Skin epidermis (tissue), 12 donors: Measurements from ENCODE around the gene PPM1D.
A peak's percentile ranks its signal among the peaks of the same experiment; 100 is the strongest.

ENCODE experiments used
- H3K27ac ChIP-seq, 21 experiments: fragments of 200-600 bp; sonication (generic) in 11 of 21; one replicate each; pipeline ENCODE4 v1.5.0; 2020; ENCODE audit warnings: mild to moderate bottlenecking in 3 of 21, inconsistent platforms in 2 of 21, moderate library complexity in 2 of 21
- H3K4me3 ChIP-seq, 7 experiments: fragments of 200-600 bp; sonication (generic) in 2 of 7; one replicate each; pipeline ENCODE4 v1.5.0; 2020; ENCODE audit warnings: inconsistent platforms in 2 of 7, mild to moderate bottlenecking in 2 of 7, moderate library complexity in 1 of 7

PPM1D gene

GRCh38 chr17:60615108-60615507 lies 15.1 kb downstream of the PPM1D start:
- no peak overlapping the region for H3K27ac ChIP-seq
- H3K4me3 ChIP-seq, result no peak overlapping the region

- no peak overlapping the region for H3K27ac ChIP-seq
Observed at GRCh38 chr17:60615840-60616239, 15.8 kb downstream of the PPM1D start.

GRCh38 chr17:60618080-60618479 lies 18.1 kb downstream of the PPM1D start:
- Histone ChIP-seq H3K27ac (no peak overlapping the region), H3K4me3 (no peak overlapping the region)

More at GRCh38 chr17:60615840-60616239, 15.8 kb downstream of the PPM1D start:
- H3K4me3 ChIP-seq, result no peak overlapping the region

GRCh38 chr17:60618854-60619526 lies 19.0 kb downstream of the PPM1D start:
- Histone ChIP-seq H3K4me3 (no peak overlapping the region), H3K27ac (no peak overlapping the region)

- H3K27ac ChIP-seq, result no peak overlapping the region
Observed at GRCh38 chr17:60622961-60623360, 23.0 kb downstream of the PPM1D start.

GRCh38 chr17:60623415-60623814 lies 23.4 kb downstream of the PPM1D start:
- Histone ChIP-seq H3K27ac (no peak overlapping the region), H3K4me3 (no peak overlapping the region)

More at GRCh38 chr17:60622961-60623360, 23.0 kb downstream of the PPM1D start:
- H3K4me3 ChIP-seq, result no peak overlapping the region

GRCh38 chr17:60627124-60627523 lies 27.1 kb downstream of the PPM1D start:
- no peak overlapping the region for H3K27ac ChIP-seq
- no peak overlapping the region for H3K4me3 ChIP-seq

GRCh38 chr17:60628252-60628889 lies 28.4 kb downstream of the PPM1D start:
- H3K4me3 ChIP-seq, result no peak overlapping the region
- no peak overlapping the region for H3K27ac ChIP-seq

GRCh38 chr17:60629120-60629519 lies 29.1 kb downstream of the PPM1D start:
- Histone ChIP-seq H3K27ac (no peak overlapping the region), H3K4me3 (no peak overlapping the region)

- Histone ChIP-seq H3K4me3 (no peak overlapping the region), H3K27ac (no peak overlapping the region)
Observed at GRCh38 chr17:60630352-60630751, 30.4 kb downstream of the PPM1D start.

- H3K27ac ChIP-seq, result no peak overlapping the region
- H3K4me3 ChIP-seq, result no peak overlapping the region
Observed at GRCh38 chr17:60631119-60631518, 31.1 kb downstream of the PPM1D start.

GRCh38 chr17:60637683-60638082 lies 37.7 kb downstream of the PPM1D start:
- H3K4me3 ChIP-seq, result no peak overlapping the region
- H3K27ac ChIP-seq, result no peak overlapping the region

GRCh38 chr17:60639019-60639330 lies 39.0 kb downstream of the PPM1D start:
- no peak overlapping the region for H3K4me3 ChIP-seq
- H3K27ac ChIP-seq, result no peak overlapping the region

- H3K4me3 ChIP-seq, result no peak overlapping the region
- H3K27ac ChIP-seq, result no peak overlapping the region
Observed at GRCh38 chr17:60640503-60640902, 40.5 kb downstream of the PPM1D start.

- H3K27ac ChIP-seq, result no peak overlapping the region
- H3K4me3 ChIP-seq, result no peak overlapping the region
Observed at GRCh38 chr17:60641126-60641525, 41.1 kb downstream of the PPM1D start.

- peak overlapping the region in 1 of 21 experiments; percentile 21 for H3K27ac ChIP-seq
- no peak overlapping the region for H3K4me3 ChIP-seq
Observed at GRCh38 chr17:60641810-60642220, 41.8 kb downstream of the PPM1D start.

- H3K27ac ChIP-seq, result no peak overlapping the region
- H3K4me3 ChIP-seq, result no peak overlapping the region
Observed at GRCh38 chr17:60645918-60646523, 46.0 kb downstream of the PPM1D start.

- Histone ChIP-seq H3K4me3 (no peak overlapping the region), H3K27ac (no peak overlapping the region)
Observed at GRCh38 chr17:60646701-60647100, 46.7 kb downstream of the PPM1D start.

- Histone ChIP-seq H3K4me3 (no peak overlapping the region), H3K27ac (no peak overlapping the region)
Observed at GRCh38 chr17:60647705-60648104, 47.7 kb downstream of the PPM1D start.

GRCh38 chr17:60652454-60653247 lies 52.7 kb downstream of the PPM1D start:
- Histone ChIP-seq H3K4me3 (no peak overlapping the region), H3K27ac (no peak overlapping the region)

- no peak overlapping the region for H3K4me3 ChIP-seq
- H3K27ac ChIP-seq, result no peak overlapping the region
Observed at GRCh38 chr17:60653569-60653968, 53.6 kb downstream of the PPM1D start.
